Panc1 (cell line): ENCODE results near the gene PTGDS. TPM values are rescaled to one million over a fixed set of nuclear protein-coding genes. Genes with fewer than 3 reads are reported as not detected.

Experiments
- ATAC-seq: fragments of 200-7000 bp; cut with Tn5 transposase; 2 replicates; pipeline ENCODE4 v1.9.1; 2020; ENCODE audit warnings: mild to moderate bottlenecking, moderate library complexity
- BruUV-seq: library from RNA; stranded (reverse); fragments of 400-500 nt; replicated peaks from 2 replicates; lab custom pipeline; 2021; lab: Mats Ljungman, UMichigan
- CTCF ChIA-PET: fragments of 300-600 bp; sonication (Branson Sonifier 250); formaldehyde crosslinking; loops from one replicate; lab custom pipeline; 2022; ENCODE audit warnings: antibody characterized with exemption; lab: Charles Lee
- POLR2A ChIA-PET: fragments of 300-600 bp; sonication (Branson Sonifier 250); formaldehyde crosslinking; loops from one replicate; lab custom pipeline; 2022; ENCODE audit warnings: antibody characterized with exemption; lab: Charles Lee
- DNase-seq: peaks from one replicate; pipeline ENCODE4 v3.0.0-alpha.2; 2010; ENCODE audit warnings: low read depth, low spot score
- H3K27ac ChIP-seq: 2 replicates; pipeline ENCODE4 v1.5.1; 2011; ENCODE audit warnings: mild to moderate bottlenecking, low read length, inconsistent platforms
- H3K27me3 ChIP-seq: fragments of 200-500 bp; sonication (Bioruptor generic); 2 replicates; pipeline ENCODE4 v1.6.0; 2014; ENCODE audit warnings: low read length, inconsistent platforms; ENCODE audit not compliant: control insufficient read depth, insufficient read depth
- H3K36me3 ChIP-seq: fragments of 200-500 bp; sonication (Bioruptor generic); 2 replicates; pipeline ENCODE4 v1.5.1; 2014; ENCODE audit warnings: inconsistent platforms, mild to moderate bottlenecking, low read length, moderate library complexity; ENCODE audit not compliant: control insufficient read depth, insufficient read depth
- H3K4me1 ChIP-seq: 2 replicates; pipeline ENCODE4 v1.5.1; 2011; ENCODE audit warnings: inconsistent platforms, mild to moderate bottlenecking, low read length, moderate library complexity; ENCODE audit not compliant: control insufficient read depth, insufficient read depth
- H3K4me3 ChIP-seq, 2 experiments: 2 replicates each; pipeline ENCODE4 v1.5.1; 2011 to 2012; ENCODE audit warnings: low read depth in 2 of 2, low read length in 2 of 2, mild to moderate bottlenecking in 2 of 2, inconsistent platforms in 1 of 2, moderate library complexity in 1 of 2
- H3K9me3 ChIP-seq: fragments of 200-500 bp; sonication (Bioruptor generic); 2 replicates; pipeline ENCODE4 v1.5.1; 2014; ENCODE audit warnings: low read depth, mild to moderate bottlenecking, inconsistent platforms, low read length, moderate library complexity; ENCODE audit not compliant: control insufficient read depth, insufficient read depth
- POLR2AphosphoS5 ChIP-seq: IDR thresholded peaks from 2 replicates; pipeline ENCODE4 v1.6.1; 2012; ENCODE audit warnings: mild to moderate bottlenecking, low read depth, low read length, moderate library complexity
- SIN3A ChIP-seq: IDR thresholded peaks from 2 replicates; pipeline ENCODE4 v1.6.1; 2012; ENCODE audit warnings: low read depth, mild to moderate bottlenecking, low read length, moderate library complexity, borderline replicate concordance; ENCODE audit not compliant: insufficient read depth
- TCF7L2 ChIP-seq: IDR thresholded peaks from 2 replicates; pipeline ENCODE4 v1.6.1; 2011; ENCODE audit warnings: mild to moderate bottlenecking, low read depth, low read length, inconsistent platforms
- in situ Hi-C: cut with HindIII; loops from 2 replicates; pipeline ENCODE4 v1.10.0; 2016; ENCODE audit warnings: low sequenced_read_pairs, low pct_unique_long_range_greater_than_20kb
- intact Hi-C: fragments of 100-400 bp; cut with micrococcal nuclease; formaldehyde crosslinking; loops from one replicate; pipeline ENCODE4 v1.10.0; 2022; ENCODE audit not compliant: unreplicated experiment
- total RNA-seq: library from RNA; stranded (reverse); gene quantifications from one replicate; pipeline ENCODE4 v1.2.1, GENCODE V29; 2021; ENCODE audit not compliant: unreplicated experiment
- TF ChIP-seq, protein P1 (sequence below): fragments of 450-650 bp; IDR thresholded peaks from 2 replicates; pipeline ENCODE4 v1.5.1; 2017; ENCODE audit warnings: mild to moderate bottlenecking
- TF ChIP-seq, protein P2 (sequence below), 2 experiments: IDR thresholded peaks; 2 replicates each; pipeline ENCODE4 v1.6.1; 2011 to 2012; ENCODE audit warnings: low read depth in 2 of 2, control low read depth in 1 of 2, low read length in 1 of 2, mild to moderate bottlenecking in 1 of 2, moderate library complexity in 1 of 2; ENCODE audit not compliant: insufficient read depth in 1 of 2

Gene PTGDS
- total RNA-seq, 1 experiment from 2014 or later: 13.7 TPM

DNA sequence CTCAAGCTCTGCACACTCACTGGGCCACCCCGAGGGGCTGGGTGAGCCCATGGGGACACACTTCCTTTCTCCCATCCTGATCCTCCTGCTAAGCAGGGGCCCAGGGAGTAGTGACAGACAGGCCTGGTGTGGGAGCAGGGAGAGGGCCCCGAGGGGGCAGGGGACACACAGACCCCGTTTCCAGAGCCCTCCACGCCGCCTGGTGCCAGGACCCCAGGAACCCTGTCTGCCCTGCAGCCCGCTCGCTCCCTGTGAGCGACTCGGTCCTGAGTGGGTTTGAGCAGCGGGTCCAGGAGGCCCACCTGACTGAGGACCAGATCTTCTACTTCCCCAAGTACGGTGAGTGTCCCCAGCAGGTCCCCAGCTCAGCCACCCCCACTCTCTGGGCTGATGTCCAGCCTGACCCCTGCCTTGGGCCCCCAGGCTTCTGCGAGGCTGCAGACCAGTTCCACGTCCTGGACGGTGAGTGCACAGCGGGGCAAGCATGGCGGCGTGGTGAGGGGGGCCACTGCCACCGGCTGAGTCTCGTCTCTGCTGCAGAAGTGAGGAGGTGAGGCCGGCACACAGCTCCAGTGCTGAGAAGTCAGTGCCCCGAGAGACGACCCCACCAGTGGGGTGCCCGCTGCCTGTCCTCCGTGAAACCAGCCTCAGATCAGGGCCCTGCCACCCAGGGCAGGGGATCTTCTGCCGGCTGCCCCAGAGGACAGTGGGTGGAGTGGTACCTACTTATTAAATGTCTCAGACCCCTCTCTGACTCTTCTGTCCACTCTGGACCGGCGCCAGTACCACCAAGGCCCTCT lies 30.9 kb upstream of the PTGDS start:
- BruUV-seq: no TSS peak
- H3K4me3 ChIP-seq: no peak overlapping the region
- in situ Hi-C loops (no loop called here), intact Hi-C loops (loop anchor here (10.0 kb wide), 1 partner anchor 88 kb away; the partner anchor contains the start of gene FUT7)
- no peaks in the 10 kb centered on the region for H3K9me3 ChIP-seq
- no peak for TF ChIP-seq POLR2AphosphoS5
- no peak for TF ChIP-seq TCF7L2
- TF ChIP-seq, protein P1, sequence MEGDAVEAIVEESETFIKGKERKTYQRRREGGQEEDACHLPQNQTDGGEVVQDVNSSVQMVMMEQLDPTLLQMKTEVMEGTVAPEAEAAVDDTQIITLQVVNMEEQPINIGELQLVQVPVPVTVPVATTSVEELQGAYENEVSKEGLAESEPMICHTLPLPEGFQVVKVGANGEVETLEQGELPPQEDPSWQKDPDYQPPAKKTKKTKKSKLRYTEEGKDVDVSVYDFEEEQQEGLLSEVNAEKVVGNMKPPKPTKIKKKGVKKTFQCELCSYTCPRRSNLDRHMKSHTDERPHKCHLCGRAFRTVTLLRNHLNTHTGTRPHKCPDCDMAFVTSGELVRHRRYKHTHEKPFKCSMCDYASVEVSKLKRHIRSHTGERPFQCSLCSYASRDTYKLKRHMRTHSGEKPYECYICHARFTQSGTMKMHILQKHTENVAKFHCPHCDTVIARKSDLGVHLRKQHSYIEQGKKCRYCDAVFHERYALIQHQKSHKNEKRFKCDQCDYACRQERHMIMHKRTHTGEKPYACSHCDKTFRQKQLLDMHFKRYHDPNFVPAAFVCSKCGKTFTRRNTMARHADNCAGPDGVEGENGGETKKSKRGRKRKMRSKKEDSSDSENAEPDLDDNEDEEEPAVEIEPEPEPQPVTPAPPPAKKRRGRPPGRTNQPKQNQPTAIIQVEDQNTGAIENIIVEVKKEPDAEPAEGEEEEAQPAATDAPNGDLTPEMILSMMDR: no peak
- TF ChIP-seq SIN3A: no peak
- TF ChIP-seq, protein P2, sequence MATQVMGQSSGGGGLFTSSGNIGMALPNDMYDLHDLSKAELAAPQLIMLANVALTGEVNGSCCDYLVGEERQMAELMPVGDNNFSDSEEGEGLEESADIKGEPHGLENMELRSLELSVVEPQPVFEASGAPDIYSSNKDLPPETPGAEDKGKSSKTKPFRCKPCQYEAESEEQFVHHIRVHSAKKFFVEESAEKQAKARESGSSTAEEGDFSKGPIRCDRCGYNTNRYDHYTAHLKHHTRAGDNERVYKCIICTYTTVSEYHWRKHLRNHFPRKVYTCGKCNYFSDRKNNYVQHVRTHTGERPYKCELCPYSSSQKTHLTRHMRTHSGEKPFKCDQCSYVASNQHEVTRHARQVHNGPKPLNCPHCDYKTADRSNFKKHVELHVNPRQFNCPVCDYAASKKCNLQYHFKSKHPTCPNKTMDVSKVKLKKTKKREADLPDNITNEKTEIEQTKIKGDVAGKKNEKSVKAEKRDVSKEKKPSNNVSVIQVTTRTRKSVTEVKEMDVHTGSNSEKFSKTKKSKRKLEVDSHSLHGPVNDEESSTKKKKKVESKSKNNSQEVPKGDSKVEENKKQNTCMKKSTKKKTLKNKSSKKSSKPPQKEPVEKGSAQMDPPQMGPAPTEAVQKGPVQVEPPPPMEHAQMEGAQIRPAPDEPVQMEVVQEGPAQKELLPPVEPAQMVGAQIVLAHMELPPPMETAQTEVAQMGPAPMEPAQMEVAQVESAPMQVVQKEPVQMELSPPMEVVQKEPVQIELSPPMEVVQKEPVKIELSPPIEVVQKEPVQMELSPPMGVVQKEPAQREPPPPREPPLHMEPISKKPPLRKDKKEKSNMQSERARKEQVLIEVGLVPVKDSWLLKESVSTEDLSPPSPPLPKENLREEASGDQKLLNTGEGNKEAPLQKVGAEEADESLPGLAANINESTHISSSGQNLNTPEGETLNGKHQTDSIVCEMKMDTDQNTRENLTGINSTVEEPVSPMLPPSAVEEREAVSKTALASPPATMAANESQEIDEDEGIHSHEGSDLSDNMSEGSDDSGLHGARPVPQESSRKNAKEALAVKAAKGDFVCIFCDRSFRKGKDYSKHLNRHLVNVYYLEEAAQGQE (IDR thresholded peaks at IDR 0.05; ENCODE audit: insufficient read depth in 1 of 2, low read depth in 2 of 2, low read length in 1 of 2): no peak
- peaks cover 33% of the 10 kb centered on the region for H3K4me1 ChIP-seq
- no peak for ATAC-seq
- CTCF ChIA-PET: interaction anchor here (2.1 kb wide), 1 partner anchor 83 kb away, joined by 14 read pairs; no protein-coding TSS in a partner anchor
- no peaks in the 10 kb centered on the region for H3K27me3 ChIP-seq
- H3K27ac ChIP-seq: no peak overlapping the region
- peaks cover 7% of the 10 kb centered on the region; the same call in 1 of the 2 replicates for H3K36me3 ChIP-seq
- no peak for DNase-seq
- POLR2A ChIA-PET: interaction anchor here (0.5 kb wide), 1 partner anchor 59 kb away, joined by 3 read pairs; no protein-coding TSS in a partner anchor

DNA sequence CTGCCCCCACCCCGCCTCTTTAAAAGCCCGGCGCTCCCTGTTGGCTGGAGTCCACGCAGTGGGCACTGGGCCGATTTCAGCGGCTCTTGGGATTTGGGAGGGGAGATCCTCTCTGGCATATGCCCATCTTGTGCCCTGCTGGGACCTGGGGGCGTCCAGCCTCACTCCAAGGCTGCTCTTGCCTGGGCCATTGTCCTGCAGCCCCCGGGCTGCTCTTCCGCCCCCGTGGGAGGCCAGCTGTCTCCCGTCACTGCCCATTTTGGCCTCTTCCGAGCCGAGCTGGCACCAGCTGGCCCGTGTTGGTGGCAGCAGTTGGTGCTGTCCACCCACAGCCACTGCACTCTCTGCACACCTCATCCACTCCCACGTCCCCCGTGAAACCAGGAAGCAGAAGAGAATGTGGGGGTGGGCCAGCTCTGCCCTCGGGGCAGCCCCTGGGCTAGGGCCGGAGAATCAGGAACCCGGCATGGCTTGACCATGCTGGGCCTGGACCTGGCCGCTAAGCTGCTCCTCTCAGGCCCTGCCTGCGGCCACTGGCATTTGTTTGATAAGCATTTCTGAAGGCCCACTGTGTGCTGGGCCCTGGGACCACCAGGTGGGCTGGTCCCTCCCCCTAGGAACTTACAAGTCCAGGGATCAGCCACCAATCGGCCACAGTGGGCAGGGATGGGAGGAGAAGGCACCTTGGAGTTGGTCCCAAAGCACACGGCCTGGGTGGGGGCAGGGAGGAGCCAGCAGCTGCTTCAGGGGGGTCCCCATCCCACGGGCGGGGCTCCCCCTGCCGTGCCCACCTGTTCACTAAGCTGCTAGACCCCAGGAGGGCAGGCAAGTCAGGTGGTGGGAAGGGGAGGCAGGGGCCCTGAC lies 30.0 kb upstream of the PTGDS start:
- H3K27ac ChIP-seq: peak overlapping the region; percentile 48; the same call in 1 of the 2 replicates
- H3K9me3 ChIP-seq: no peaks in the 10 kb centered on the region
- no peak for TF ChIP-seq SIN3A
- TF ChIP-seq, protein P2 (IDR thresholded peaks at IDR 0.05; ENCODE audit: insufficient read depth in 1 of 2, low read depth in 2 of 2, low read length in 1 of 2): no peak
- no peak for TF ChIP-seq TCF7L2
- no peak for TF ChIP-seq POLR2AphosphoS5
- TF ChIP-seq, protein P1: no peak
- intact Hi-C loops (loop anchor here (10.0 kb wide), 1 partner anchor 88 kb away; the partner anchor contains the start of gene FUT7), in situ Hi-C loops (no loop called here)
- H3K4me3 ChIP-seq: no peak overlapping the region
- H3K4me1 ChIP-seq: peaks cover 33% of the 10 kb centered on the region
- ATAC-seq (no peak), DNase-seq (no peak)
- peaks cover 7% of the 10 kb centered on the region; the same call in 1 of the 2 replicates for H3K36me3 ChIP-seq
- BruUV-seq: no TSS peak
- CTCF ChIA-PET: interaction anchor here (1.0 to 2.1 kb wide), 7 partner anchors 14 to 121 kb away, joined by 3 to 22 read pairs (median 4); partner anchors contain the start of gene CLIC3
- POLR2A ChIA-PET: no interaction called here
- H3K27me3 ChIP-seq: no peaks in the 10 kb centered on the region
